ENCODE data around the gene NCAM1.
A peak's percentile ranks its signal among the peaks of the same experiment; 100 is the strongest.

Gene NCAM1

GRCh38 chr11:112968941-112969713 lies 7.9 kb downstream of the NCAM1 start:
- no peak for DNase-seq

DNA sequence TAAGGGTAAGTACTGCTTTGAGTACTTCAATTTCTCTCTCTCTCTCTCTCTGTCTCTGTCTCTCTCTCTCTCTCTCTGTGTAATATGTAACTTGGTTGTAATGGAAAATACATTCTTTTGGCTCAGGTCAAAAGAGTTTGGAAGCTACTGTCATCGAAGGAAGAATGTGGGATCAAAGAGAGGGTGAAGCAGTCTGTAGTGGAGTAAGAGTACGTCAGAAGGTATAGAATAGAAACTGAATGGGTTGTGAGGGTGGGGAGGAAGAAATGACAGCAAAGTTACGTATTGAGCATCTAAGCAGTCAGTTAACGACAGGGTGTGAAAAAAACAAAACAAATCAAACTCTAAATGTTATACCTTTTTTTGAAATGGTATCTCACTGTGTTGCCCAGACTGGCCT lies 10.0 kb downstream of the NCAM1 start:
- no peak for DNase-seq

GRCh38 chr11:112971827-112972226 lies 10.6 kb downstream of the NCAM1 start:
- DNase-seq, result no peak

GRCh38 chr11:112972399-112973145 lies 11.4 kb downstream of the NCAM1 start:
- peak; percentile 44 to 72 (median 64) for DNase-seq

- no peak for DNase-seq
Observed at GRCh38 chr11:112975051-112975450, 13.8 kb downstream of the NCAM1 start.

DNA sequence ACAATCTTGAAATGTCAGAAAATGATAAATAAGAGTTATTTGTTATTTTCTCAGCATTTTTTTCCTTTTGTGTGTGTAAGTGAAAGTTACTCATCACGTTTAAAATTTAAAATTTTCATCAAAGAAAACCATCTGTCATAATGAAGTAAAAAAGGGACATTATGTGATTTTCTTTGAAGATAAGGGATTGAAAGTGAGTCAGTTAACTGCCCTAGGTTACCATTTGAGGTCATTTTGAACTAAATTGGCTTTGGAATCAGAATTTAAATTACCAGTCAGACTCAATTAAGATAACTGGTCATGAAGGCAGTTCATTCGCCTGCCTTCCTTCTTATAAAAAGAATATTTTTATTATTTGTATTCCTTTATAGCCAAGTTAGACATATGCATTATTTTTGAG lies 14.3 kb downstream of the NCAM1 start:
- DNase-seq, result no peak

GRCh38 chr11:112977755-112978154 lies 16.5 kb downstream of the NCAM1 start:
- DNase-seq, result peak; percentile 74 to 93 (median 89)

GRCh38 chr11:112983887-112984286 lies 22.7 kb downstream of the NCAM1 start:
- no peak for DNase-seq

DNA sequence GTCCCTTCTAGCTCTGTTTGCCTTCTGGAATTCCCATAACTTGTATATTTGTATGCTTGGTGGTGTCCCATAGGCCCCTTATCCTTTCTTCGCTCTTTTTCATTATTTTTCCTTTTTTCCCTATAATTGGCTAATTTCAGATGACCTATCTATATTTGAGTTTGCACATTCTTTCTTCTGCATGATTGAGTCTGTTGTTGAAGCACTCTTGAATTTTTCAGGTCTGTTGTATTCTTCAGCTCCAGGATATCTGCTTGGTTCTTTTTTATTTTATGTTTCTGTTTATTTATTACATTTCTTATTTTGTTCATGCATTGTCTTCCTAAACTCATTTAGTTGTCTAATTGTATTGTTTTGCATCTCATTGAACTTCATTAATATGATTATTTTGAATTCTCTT lies 28.0 kb downstream of the NCAM1 start:
- DNase-seq, result no peak

DNA sequence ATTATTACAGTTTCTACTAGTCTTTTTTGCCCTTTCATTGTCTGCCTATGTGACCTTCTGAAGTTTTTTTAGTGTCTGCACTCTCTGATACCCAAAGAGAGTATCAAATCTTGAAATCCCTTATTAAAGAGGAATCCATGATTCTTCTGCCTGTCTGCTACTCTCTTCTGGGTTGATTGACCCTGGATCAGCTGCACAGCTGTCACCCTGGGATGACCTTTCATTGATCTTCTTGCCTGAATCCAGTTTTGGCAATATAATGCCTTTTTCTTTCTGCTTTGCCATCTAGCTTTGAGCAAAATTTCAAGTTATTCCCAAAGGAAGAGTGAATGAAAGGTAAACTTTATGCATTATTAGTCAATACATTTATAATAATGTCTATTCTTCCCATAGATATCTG lies 32.6 kb downstream of the NCAM1 start:
- DNase-seq, result no peak

- DNase-seq, result no peak
Observed at GRCh38 chr11:112995423-112996090, 34.3 kb downstream of the NCAM1 start.

DNA sequence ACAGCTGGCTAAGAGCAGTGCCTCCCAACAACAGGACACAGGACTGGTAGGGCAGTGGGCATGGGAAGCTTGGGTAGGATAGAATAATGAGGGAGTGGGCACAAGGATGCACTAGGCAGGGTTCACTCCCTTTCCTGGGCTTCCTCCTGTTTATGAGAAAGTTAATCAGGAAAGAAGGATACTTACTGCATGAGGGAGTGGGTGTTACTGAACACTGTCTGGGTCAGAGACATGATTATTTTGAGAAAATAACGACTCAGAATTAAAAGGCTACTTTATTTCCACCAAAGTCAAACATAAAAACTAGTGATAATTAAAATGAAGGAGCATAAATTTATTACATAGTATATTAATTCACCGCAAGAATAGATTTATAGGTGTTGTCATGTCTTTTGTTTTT lies 35.8 kb downstream of the NCAM1 start:
- DNase-seq, result no peak

GRCh38 chr11:112997857-112998466 lies 36.7 kb downstream of the NCAM1 start:
- DNase-seq, result no peak

DNA sequence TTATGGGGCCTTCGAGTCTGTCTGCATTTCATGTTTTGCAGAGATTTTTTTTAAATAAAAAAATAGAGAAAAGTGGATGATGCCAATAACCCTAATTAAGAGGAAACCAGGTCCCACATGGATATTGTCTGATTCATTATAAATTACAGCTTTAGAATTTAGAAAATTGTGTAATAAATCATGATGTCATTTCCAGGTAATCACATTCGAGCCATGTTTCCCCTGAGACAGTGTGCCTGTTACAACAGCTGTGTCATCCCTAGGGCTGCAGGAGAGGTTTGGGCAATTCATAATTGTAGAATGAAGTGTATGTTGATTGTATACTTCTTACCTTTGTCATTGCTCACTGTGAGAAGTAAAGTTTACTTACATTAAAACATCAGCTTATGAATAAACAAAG lies 38.3 kb downstream of the NCAM1 start:
- DNase-seq, result no peak

DNA sequence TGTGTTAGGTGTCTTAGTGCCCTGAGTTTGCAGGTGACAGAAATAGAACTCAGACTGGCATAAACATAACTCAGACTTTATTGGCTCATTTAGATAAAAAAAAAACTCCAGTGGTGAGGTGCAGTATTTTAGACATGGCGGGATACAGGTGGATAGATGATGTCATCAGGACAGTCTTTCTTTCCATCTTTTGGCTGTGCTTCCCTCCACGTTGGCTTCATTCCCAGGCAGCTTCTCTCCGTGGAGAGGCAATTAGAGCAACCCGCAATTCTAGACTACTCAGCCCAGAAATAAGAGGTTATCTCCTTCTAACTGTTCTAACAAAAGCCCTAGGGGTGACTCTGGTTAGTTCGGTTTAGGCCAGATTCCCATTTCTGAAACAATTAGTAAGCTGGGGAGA lies 40.5 kb downstream of the NCAM1 start:
- DNase-seq, result no peak

GRCh38 chr11:113006896-113007445 lies 45.8 kb downstream of the NCAM1 start:
- no peak for DNase-seq

- DNase-seq, result no peak
Observed at GRCh38 chr11:113014262-113015097, 53.3 kb downstream of the NCAM1 start.

DNA sequence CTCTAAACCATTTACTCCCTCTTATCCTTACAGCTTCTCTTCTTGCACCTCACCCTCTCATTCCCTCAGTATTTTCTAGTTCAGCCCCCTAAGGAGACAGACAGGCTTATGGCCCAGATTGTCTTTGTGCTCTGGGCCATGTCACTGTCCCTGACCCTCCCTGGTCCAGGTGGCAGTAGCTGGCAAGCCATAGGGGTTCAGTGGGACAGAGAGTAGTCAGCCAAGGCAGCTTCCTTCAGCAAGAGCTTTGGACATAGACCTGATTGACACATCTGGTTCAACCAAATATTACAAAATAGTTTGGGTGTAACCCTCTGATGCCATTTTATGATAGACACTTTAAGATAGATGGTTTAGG lies 53.9 kb downstream of the NCAM1 start:
- DNase-seq, result no peak

GRCh38 chr11:113016905-113017304 lies 55.7 kb downstream of the NCAM1 start:
- no peak for DNase-seq

DNA sequence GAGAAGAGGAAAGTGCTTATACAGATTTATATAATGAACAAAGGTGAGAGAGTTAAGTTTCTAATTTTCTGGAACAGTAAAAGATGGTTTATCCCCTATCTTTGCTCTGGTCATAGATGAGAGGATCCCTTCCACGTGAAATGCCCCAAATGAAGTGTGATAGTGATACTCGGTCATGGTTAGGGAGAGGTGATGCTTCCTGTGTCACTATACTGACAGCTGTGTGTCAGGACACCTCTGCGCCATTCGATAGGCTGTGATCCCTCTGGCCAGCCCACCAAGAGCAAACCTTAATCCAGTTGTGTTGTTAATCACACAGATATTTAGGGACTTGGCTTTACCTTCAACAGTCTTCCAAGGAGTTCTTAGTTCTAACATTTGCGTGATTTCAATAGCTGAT lies 57.7 kb downstream of the NCAM1 start:
- DNase-seq, result no peak

GRCh38 chr11:113019711-113020110 lies 58.5 kb downstream of the NCAM1 start:
- DNase-seq, result peak; percentile 9 to 50 (median 41)

DNA sequence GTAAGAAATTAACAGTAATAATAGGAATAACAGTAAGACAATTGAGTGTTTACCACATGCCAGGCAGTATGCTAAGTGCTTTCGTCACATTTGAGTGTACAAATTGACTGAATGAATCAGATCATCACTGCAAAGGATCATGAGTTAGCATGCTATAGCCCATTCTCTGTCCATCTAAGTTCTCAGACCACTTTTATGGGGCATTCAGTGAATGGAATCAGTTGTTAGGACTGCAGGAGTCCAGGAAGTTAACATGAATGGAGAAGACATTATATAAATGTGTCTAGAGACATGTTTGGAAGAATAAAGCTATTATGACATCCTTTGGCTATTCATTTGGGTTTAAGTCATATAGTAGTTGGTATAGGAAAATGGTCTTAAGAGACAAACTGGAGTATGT lies 59.9 kb downstream of the NCAM1 start:
- no peak for DNase-seq

All from suppressor macrophage treated with lipopolysaccharide for 1 hour (primary cell).